Measurements from ENCODE around the gene PPP4R4.

DNA sequence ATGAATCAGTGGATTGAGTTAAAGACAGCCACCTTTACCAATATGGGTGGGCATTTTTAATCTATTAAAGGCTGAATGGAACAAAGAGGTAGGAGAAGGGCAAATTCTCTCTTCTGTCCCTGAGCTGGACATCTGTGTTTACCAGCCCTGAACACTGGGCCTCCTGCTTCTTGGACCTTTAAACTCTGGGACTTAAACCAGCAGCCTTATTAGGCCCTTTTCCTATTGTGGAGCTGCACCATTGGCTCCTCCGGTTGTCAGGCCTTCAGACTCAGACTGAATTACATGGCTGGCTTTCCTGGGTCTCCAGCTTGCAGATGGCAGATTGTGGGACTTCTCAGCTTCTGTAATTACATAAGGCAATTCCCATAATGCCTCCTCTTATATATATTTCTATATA is 142.6 kb downstream of the PPP4R4 start:
- TF ChIP-seq POLR2A (IDR thresholded peaks at IDR 0.05) (no peak), EP300 (IDR thresholded peaks at IDR 0.05) (no peak)
- TF ChIP-seq, protein P1, sequence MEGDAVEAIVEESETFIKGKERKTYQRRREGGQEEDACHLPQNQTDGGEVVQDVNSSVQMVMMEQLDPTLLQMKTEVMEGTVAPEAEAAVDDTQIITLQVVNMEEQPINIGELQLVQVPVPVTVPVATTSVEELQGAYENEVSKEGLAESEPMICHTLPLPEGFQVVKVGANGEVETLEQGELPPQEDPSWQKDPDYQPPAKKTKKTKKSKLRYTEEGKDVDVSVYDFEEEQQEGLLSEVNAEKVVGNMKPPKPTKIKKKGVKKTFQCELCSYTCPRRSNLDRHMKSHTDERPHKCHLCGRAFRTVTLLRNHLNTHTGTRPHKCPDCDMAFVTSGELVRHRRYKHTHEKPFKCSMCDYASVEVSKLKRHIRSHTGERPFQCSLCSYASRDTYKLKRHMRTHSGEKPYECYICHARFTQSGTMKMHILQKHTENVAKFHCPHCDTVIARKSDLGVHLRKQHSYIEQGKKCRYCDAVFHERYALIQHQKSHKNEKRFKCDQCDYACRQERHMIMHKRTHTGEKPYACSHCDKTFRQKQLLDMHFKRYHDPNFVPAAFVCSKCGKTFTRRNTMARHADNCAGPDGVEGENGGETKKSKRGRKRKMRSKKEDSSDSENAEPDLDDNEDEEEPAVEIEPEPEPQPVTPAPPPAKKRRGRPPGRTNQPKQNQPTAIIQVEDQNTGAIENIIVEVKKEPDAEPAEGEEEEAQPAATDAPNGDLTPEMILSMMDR (IDR thresholded peaks at IDR 0.05) = no peak

Measured in upper lobe of left lung (tissue), 4 donors.